ENCODE results near the gene CAMTA1. TPM values are rescaled to one million over a fixed set of nuclear protein-coding genes. Genes with fewer than 3 reads are reported as not detected.

The CAMTA1 gene
- total and polyA plus RNA-seq, 4 donors = 18.0 to 93.5 (median 35.8) TPM

GRCh38 chr1:7234471-7234755 lies 449.2 kb downstream of the CAMTA1 start:
- no peaks in the 10 kb centered on the region for H3K27me3 ChIP-seq (ENCODE audit: control insufficient read depth in 4 of 4, insufficient read depth in 4 of 4, low read length in 3 of 4)
- DNase-seq (ENCODE audit: low spot score) = no peak
- no peak for TF ChIP-seq SP1 (IDR thresholded peaks at IDR 0.05)
- no peak for TF ChIP-seq NR2F2 (IDR thresholded peaks at IDR 0.05)
- TF ChIP-seq EGR1 (IDR thresholded peaks at IDR 0.05; ENCODE audit: low read depth in 2 of 2) = no peak
- no peak for TF ChIP-seq RAD21 (IDR thresholded peaks at IDR 0.05)
- no peak for TF ChIP-seq FOXA1 (IDR thresholded peaks at IDR 0.05)
- no peak for TF ChIP-seq HNF4A (conservative IDR thresholded peaks at IDR 0.05)
- TF ChIP-seq YY1 (IDR thresholded peaks at IDR 0.05) = no peak
- no peak for TF ChIP-seq ATF3 (IDR thresholded peaks at IDR 0.05)
- TF ChIP-seq ZBTB33 (IDR thresholded peaks at IDR 0.05) = no peak
- no peak for TF ChIP-seq CTCF (IDR thresholded peaks at IDR 0.05; ENCODE audit: low read depth, low read length, missing input control)
- TF ChIP-seq REST (IDR thresholded peaks at IDR 0.05) = no peak
- no peak for TF ChIP-seq MAX (IDR thresholded peaks at IDR 0.05)
- no peak for TF ChIP-seq GABPA (IDR thresholded peaks at IDR 0.05 in 1 of 2, conservative IDR thresholded peaks at IDR 0.05 in 1 of 2)
- TF ChIP-seq RXRA (IDR thresholded peaks at IDR 0.05) = no peak
- TF ChIP-seq HNF4G (IDR thresholded peaks at IDR 0.05) = no peak
- TF ChIP-seq FOXA2 (IDR thresholded peaks at IDR 0.05) = no peak
- no peaks in the 10 kb centered on the region for H3K4me1 ChIP-seq (ENCODE audit: control insufficient read depth in 4 of 4, insufficient read depth in 4 of 4, low read length in 3 of 4)
- H3K4me3 ChIP-seq (ENCODE audit: low read depth in 1 of 3, low read length in 3 of 3) = no peak overlapping the region
- 66% methylated on average over 9 of the region's 9 CpGs for WGBS
- H3K27ac ChIP-seq (ENCODE audit: low read depth in 1 of 2, low read length in 2 of 2) = no peak overlapping the region
- H3K36me3 ChIP-seq (ENCODE audit: control insufficient read depth in 4 of 4, insufficient read depth in 3 of 4, low read depth in 1 of 4, low read length in 3 of 4) = no peaks in the 10 kb centered on the region
- no peaks in the 10 kb centered on the region for H3K9me3 ChIP-seq (ENCODE audit: control insufficient read depth in 4 of 4, low read length in 3 of 4)
- no peak overlapping the region for H3K9ac ChIP-seq (ENCODE audit: low read depth in 1 of 2, low read length in 2 of 2)

DNA sequence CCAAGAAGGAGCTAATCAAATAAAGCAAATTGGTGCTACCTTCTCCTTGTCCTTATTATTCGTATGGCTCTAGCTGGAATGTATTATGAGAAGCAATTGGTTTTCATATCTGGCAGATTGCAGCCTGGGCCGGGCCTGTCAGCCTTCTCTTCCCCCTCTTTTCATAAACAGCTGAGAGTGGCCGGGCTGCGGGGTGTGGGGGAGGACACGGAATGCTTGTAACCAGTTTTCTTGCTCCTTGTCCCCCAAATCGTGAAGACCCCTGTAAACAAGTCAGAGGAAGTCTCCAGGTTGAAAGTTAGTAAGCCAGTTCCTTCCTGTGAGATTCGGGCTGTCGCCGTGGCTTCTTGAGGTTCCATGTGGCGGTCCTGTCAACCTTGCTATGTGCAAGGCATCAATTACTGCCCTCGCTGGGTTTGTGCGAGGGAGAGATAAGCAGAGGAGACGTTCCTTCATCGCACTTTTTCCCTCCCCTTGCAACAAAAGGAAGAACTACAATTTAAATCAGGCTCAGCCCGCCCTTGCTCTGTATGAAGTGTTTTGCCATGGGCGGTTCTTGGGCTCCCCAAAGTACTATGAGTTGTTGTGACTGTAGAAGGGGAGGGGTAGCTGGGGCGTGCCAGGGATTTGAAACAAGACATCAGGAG lies 450.7 kb downstream of the CAMTA1 start:
- Histone ChIP-seq H3K27ac (ENCODE audit: low read depth in 1 of 2, low read length in 2 of 2) (no peak overlapping the region), H3K36me3 (ENCODE audit: control insufficient read depth in 4 of 4, insufficient read depth in 3 of 4, low read depth in 1 of 4, low read length in 3 of 4) (no peaks in the 10 kb centered on the region), H3K4me3 (ENCODE audit: low read depth in 1 of 3, low read length in 3 of 3) (no peak overlapping the region), H3K4me1 (ENCODE audit: control insufficient read depth in 4 of 4, insufficient read depth in 4 of 4, low read length in 3 of 4) (no peaks in the 10 kb centered on the region), H3K27me3 (ENCODE audit: control insufficient read depth in 4 of 4, insufficient read depth in 4 of 4, low read length in 3 of 4) (no peaks in the 10 kb centered on the region), H3K9me3 (ENCODE audit: control insufficient read depth in 4 of 4, low read length in 3 of 4) (no peaks in the 10 kb centered on the region), H3K9ac (ENCODE audit: low read depth in 1 of 2, low read length in 2 of 2) (no peak overlapping the region)
- 65% methylated on average over 17 of the region's 17 CpGs for WGBS
- peak; percentile 22 for DNase-seq (ENCODE audit: low spot score)
- TF ChIP-seq FOXA2 (IDR thresholded peaks at IDR 0.05) (no peak), RAD21 (IDR thresholded peaks at IDR 0.05) (no peak), SP1 (IDR thresholded peaks at IDR 0.05) (no peak), GABPA (IDR thresholded peaks at IDR 0.05 in 1 of 2, conservative IDR thresholded peaks at IDR 0.05 in 1 of 2) (no peak), HNF4G (IDR thresholded peaks at IDR 0.05) (no peak), ZBTB33 (IDR thresholded peaks at IDR 0.05) (no peak), ATF3 (IDR thresholded peaks at IDR 0.05) (no peak), NR2F2 (IDR thresholded peaks at IDR 0.05) (no peak), TAF1 (conservative IDR thresholded peaks at IDR 0.05) (no peak), EGR1 (IDR thresholded peaks at IDR 0.05; ENCODE audit: low read depth in 2 of 2) (no peak), RXRA (IDR thresholded peaks at IDR 0.05) (no peak), JUND (IDR thresholded peaks at IDR 0.05) (no peak), MAX (IDR thresholded peaks at IDR 0.05) (no peak)

Data from liver (tissue), 9 donors.